SU-DHL-6 (cell line): ENCODE data around the gene PPIL6.

Experiments
- CTCF ChIP-seq: fragments of 200-600 bp; sonication (generic); IDR thresholded peaks from one replicate; pipeline ENCODE4 v1.5.1; 2017; ENCODE audit warnings: antibody characterized with exemption, mild to moderate bottlenecking, low read length, moderate library complexity; ENCODE audit not compliant: insufficient read depth, poor library complexity, severe bottlenecking
- EZH2phosphoT487 ChIP-seq: fragments of 200-600 bp; sonication (generic), shearing (Covaris generic); conservative IDR thresholded peaks from 2 replicates; pipeline ENCODE4 v1.6.1; 2018; ENCODE audit warnings: mild to moderate bottlenecking, antibody characterized with exemption, low read length, moderate library complexity, mixed read lengths

GRCh38 chr6:109446541-109446940 is 6.1 kb upstream of the PPIL6 start:
- TF ChIP-seq CTCF = no peak
- TF ChIP-seq EZH2phosphoT487 = no peak
